ENCODE results near the gene GNPTAB. TPM values are rescaled to one million over a fixed set of nuclear protein-coding genes. Genes with fewer than 3 reads are reported as not detected.

The GNPTAB gene
- total RNA-seq, 1 donor = 86.8 TPM

GRCh38 chr12:101832030-101832429 lies 1.3 kb upstream of the GNPTAB start:
- no peak for TF ChIP-seq CTCF (IDR thresholded peaks at IDR 0.05; ENCODE audit: insufficient read depth, low read depth, low read length)
- H3K4me3 ChIP-seq (ENCODE audit: low read depth, low read length) = no peak overlapping the region
- DNase-seq (ENCODE audit: low read depth) = peak; percentile 53

GRCh38 chr12:101829639-101830366 lies 956 bp downstream of the GNPTAB start:
- TF ChIP-seq CTCF (IDR thresholded peaks at IDR 0.05; ENCODE audit: insufficient read depth, low read depth, low read length) = no peak
- H3K4me3 ChIP-seq (ENCODE audit: low read depth, low read length) = peak overlapping the region; percentile 94
- peak; percentile 3 for DNase-seq (ENCODE audit: low read depth)

GRCh38 chr12:101828463-101829196 lies 2.1 kb downstream of the GNPTAB start:
- TF ChIP-seq CTCF (IDR thresholded peaks at IDR 0.05; ENCODE audit: insufficient read depth, low read depth, low read length) = no peak
- no peak for DNase-seq (ENCODE audit: low read depth)
- no peak overlapping the region for H3K4me3 ChIP-seq (ENCODE audit: low read depth, low read length)

GRCh38 chr12:101826766-101827368 lies 3.9 kb downstream of the GNPTAB start:
- no peak overlapping the region for H3K4me3 ChIP-seq (ENCODE audit: low read depth, low read length)
- peak; percentile 8 for DNase-seq (ENCODE audit: low read depth)
- no peak for TF ChIP-seq CTCF (IDR thresholded peaks at IDR 0.05; ENCODE audit: insufficient read depth, low read depth, low read length)

- no peak for TF ChIP-seq CTCF (IDR thresholded peaks at IDR 0.05; ENCODE audit: insufficient read depth, low read depth, low read length)
- peak; percentile 33 for DNase-seq (ENCODE audit: low read depth)
- no peak overlapping the region for H3K4me3 ChIP-seq (ENCODE audit: low read depth, low read length)
These were observed 5.9 kb downstream of the GNPTAB start for GRCh38 chr12:101824831-101825230.

GRCh38 chr12:101823891-101824290 lies 6.9 kb downstream of the GNPTAB start:
- peak; percentile 16 for TF ChIP-seq CTCF (IDR thresholded peaks at IDR 0.05; ENCODE audit: insufficient read depth, low read depth, low read length)
- peak; percentile 21 for DNase-seq (ENCODE audit: low read depth)
- no peak overlapping the region for H3K4me3 ChIP-seq (ENCODE audit: low read depth, low read length)
